Stimulated activated CD8-positive, alpha-beta memory T cell treated with anti-CD3 and anti-CD28 coated beads, Interleukin-7, amount 100 ng/mL, for 24 hours (primary cell): ENCODE measurements around the gene ATP13A3.

ENCODE experiments used
- DNase-seq: peaks from one replicate; pipeline ENCODE4 v3.0.0-alpha.2; 2020; ENCODE audit warnings: low read depth

The ATP13A3 gene

DNA sequence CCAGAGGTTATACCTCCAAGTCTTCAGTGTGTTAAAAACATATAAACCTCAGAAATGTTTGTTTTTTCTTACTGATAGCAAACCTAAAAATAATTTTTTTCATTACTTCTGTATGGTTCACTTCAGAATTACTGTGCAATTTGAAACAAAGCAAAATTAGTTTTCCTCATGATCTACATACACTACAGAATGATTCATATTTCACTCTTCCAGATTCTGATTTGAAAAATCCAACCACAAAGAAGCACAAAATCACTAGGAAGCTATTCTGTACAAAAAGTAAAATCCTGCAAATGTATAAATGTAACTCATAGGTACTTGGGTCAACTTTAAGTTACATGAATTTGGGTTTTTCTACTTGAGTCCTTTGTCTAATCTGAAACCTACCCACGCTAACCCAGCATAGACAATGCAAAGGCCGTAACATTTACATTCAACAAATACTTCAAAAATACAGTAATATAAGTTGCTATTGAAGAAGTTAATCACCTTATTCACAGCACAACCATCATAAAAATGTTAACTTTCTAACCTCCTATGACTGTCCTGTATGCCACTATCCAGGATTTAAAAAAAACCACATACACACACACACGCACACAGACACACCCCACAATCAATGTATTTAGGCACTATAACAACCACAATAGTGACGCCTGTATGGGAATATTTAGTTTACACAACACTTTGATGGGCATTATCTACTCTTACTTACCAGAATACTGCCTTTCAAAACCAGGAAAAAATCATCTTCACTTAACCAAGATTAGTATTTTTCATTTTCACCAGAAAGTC is 11.5 kb downstream of the ATP13A3 start:
- no peak for DNase-seq

DNA sequence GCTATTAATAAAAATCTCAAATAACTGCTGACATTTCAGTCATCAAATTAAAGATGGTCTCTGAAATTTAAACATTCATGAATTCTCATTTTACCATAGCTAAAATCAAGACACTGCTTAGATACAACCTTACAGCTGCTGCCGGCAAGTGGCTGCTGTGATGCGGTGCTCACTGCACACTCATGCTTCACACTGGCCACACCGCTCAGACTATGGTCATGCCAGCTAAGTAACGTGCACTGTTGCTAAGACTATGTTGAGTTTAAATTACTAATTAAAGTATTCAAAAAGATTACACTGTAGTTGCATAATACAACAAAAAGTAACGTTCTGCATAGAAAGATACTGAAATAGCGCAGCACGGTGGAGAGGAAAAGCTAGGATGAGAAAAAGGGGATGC is 12.1 kb downstream of the ATP13A3 start:
- DNase-seq, result no peak

DNA sequence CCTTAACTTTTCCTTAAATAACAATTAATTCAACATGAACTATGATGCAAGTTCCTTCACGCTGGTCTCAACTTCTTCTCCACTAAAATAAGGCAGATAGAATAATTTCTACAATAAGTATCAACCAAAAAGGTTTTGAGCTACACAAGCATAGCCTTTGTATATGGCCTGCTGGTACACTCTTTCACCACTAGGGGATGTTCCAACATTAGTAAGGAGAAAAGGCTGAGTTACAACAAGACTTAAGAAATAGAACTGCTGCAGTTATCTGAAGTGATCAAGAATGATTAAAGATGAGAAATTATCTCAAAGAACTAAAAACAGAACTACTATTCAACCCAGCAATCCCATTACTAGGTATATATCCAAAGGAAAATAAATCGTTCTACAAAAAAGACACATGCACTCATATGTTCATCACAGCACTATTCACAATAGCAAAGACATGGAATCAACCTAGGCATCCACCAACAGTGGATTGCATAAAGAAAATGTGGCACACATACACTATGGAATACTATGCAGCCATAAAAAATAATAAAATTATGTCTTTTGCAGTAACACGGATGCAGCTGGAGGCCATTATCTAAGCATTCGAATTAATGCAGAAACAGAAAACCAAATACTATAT is 14.4 kb downstream of the ATP13A3 start:
- no peak for DNase-seq

DNA sequence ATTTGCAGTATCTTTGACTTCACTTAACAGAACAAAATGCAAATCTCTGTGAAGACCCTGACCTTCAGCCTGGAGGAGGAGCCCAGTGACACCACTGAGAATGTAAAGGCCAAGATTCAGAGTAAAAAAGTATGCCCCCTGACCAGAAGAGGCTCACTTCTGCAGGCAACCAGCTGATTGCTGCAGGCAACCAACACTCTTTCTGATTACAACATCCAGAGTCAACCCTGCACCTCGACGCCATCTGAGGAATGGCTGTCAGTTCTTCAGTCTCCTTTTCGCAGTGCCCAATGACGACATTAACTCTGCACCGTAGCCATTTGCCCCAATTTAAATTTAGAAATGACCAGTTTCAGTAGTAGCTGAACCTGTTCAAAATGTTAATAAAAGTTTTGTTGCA is 14.9 kb downstream of the ATP13A3 start:
- no peak for DNase-seq

DNA sequence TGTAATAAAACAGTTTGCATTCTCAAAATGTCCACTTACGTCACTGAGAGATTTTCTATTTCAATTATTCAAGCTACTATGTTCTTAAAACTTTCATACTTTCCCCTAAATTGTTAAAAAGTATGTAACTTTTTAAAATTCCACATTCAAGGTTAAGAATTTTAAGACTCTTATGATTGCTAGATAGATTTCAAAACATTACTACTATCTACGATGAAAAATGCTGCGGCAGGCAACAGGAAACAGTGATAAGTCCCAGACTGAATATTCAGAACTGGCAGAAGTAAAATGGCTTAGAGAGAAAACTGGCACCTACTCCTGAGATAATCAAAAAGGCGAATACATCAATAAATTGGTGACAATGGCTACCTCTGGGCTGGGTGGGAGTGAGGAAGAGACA is 16.2 kb downstream of the ATP13A3 start:
- no peak for DNase-seq

DNA sequence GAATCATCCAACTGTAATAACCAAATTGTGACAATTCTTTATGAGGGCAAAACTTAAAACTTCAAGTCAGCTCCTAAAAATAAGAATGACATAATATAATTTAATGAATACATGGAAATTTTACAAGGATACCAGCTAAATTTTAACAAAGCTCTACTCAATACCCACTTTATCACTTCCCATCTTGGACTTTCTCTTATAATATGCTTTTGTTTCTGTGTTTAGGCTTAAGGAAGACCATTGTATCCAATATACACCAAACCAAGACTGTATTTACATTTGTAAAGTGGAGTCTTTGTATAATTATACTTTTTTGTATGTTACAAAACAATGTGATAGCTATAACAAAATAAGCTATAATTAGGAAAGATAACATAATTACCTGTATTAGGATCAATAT is 16.8 kb downstream of the ATP13A3 start:
- no peak for DNase-seq

DNA sequence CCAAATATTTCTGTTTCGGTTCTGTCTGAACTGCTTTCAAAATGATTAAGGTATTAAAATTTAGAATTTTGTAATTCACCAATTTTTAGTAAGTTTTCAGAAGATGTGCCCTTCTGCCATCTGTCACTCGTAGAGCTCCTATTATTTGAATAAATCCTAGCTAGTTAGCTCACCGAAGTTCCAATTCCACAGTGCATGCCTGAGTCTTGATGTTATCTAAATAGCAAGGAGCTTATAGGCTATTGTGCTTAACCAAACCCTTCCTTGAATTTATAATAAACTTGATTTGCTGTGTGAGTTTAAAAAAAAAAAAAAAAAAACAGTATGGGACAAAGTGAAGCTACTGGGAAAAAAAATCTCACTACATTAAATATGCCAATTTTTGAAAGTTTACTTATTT is 18.7 kb downstream of the ATP13A3 start:
- no peak for DNase-seq

DNA sequence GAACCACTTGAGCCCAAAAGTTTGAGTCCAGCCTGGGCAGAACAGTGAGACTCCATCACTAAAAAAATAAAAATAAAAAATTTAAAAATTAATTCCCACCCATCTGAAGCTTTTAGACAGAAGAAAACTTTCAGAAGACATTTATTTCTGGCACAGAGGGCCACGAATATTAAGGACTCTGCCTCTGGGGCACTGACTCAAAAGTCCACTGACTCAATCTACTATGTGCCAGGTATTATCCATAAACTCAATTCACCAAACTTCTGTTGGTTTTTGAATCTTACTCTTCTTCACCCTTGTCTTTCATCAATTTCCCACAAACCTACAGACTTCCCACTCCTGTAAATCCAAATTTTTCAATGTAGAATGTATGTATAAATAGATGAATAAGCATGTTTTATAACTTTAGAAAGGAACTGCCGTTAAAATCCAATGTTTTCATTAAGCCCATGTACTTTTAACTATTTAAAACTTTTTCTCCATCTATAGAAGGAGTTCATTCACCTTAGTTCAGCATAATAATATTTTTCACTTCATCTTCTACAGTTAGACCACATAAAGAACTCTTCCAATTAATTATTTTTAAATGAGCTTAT is 19.9 kb downstream of the ATP13A3 start:
- DNase-seq, result no peak

DNA sequence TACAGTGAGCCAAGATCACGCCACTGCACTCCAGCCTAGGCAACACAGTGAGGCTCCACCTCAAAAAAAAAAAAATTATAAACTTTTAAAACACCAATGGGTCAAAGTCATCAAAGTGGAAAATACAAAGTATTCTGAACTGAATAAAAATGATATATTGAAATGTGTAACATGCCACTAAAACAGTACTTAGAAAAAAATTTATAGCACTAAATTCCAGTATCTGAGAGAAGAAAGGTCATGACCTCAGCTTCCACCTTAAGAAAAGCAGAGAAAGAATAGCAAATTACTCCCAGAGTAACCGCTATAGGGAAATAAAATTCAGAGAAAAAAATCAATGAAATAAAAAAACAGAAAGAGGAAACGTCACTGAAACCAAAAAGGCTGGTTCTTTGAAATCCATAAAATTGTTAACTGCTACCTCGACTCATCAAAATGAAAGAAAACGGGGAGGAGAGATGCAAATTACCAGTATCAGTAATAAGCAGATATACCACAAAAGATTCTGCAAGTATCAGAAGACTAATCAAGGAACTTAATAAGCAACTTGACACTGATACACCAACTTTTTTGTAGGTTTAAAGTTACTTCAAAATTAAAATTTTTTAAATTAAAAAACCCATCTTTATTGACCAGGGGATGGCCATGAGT is 20.8 kb downstream of the ATP13A3 start:
- DNase-seq, result no peak

DNA sequence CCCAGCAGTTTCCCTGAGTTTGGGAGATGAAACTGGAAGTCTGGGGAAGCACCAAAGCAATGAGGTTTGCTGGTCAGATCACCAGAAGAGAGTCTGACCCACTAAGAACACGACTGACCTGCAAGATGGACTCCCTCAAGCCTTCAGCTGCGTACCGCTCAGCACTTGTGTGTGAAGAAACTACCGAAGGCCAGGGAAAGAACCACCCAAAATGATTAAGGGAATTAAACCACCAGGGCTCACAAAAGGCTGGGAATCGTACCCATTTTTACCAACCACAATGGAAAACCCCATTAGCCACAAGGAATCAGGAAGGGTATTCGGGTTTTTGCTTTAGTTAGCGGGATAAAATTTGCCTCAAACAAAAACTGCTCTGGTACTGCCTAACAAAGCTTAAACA is 21.6 kb downstream of the ATP13A3 start:
- DNase-seq, result no peak

DNA sequence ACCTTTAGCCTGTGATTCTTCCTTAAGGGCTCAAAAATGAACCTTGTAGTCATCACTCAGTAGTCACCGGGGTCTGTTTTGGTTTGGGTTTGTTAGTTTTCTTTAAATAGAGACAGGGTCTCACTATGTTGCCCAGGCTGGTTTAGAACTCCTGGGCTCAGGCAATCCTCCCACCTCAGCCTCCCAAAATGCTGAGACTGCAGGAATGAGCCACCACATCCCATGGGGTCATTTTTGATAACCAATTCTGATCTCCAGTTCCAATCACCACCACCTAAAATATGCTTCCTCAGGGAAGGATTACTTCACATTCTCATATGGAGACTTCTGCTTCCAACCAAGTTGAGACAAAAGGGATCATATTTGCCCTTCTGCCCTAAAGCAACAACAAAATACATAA is 22.1 kb downstream of the ATP13A3 start:
- DNase-seq, result no peak

DNA sequence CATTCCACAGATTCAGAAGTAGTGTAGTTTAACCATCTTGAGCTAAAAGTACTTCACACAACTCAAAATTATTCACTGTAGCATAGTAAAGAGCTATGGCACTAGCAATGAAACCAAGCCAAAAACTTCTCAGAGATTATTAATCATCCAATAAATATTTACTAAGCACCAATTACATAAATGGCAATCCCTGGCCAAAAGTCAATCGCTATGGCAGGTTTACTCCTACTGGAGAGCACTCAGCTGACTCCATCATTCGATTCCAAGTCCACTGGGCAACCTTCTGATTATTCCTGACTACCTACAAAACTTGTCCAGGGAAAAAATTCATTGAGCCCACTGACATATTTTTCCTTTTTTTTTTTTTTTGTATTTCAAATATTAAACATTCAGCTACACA is 23.9 kb downstream of the ATP13A3 start:
- no peak for DNase-seq

DNA sequence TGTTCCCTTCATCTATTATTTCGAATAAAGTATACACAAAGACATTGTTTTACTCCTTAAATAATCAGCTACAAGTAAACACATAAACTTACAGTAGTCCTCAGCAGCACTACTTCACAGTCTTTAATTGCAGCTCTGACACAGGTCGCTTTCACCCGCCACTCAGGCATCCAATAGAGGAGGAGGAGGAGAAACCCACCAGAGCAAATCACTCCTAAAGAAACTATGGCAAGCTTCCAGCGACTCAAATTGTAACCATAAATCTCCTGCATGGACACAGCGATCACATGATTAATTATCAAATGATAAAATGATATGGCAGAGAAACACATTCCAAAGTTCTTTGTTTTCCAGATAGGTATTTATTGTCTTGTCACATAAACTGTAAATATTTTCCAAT is 26.2 kb downstream of the ATP13A3 start:
- no peak for DNase-seq

DNA sequence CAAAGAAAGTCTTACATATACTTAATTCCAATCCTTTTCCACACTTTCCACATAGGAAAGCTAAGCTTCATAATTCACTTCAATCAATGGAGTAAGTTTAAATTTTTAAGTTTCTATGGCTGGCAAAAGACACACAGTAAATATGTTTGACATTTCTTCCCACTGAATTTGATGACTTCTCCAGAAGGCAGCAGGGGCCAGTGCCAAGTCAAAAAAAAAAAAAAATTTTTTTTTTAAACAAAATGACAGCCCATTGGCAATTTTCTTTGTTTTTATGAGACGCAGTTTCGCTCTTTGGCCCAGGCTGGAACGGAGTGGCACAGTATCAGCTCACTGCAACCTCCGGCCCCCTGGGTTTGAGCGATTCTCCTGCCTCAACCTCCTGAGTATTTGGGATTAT is 28.7 kb downstream of the ATP13A3 start:
- no peak for DNase-seq

DNA sequence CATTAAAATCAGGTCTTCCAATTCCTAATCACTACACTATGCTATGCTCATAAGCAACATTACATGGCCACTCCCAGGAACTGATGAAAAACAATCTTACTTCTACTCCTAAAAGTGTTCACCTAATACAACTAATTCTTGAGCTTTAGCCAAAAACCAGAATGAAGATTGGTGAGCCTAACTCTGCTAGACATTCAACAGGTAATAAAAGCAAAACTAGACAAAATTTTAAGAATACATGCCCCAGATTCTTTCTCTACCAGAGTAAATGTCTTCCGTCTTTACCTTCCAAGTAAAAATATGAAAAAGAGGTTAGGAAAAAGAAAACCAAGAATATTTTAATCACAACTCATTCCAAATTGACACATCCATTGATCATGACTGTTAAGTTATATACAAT is 31.3 kb downstream of the ATP13A3 start:
- no peak for DNase-seq

DNA sequence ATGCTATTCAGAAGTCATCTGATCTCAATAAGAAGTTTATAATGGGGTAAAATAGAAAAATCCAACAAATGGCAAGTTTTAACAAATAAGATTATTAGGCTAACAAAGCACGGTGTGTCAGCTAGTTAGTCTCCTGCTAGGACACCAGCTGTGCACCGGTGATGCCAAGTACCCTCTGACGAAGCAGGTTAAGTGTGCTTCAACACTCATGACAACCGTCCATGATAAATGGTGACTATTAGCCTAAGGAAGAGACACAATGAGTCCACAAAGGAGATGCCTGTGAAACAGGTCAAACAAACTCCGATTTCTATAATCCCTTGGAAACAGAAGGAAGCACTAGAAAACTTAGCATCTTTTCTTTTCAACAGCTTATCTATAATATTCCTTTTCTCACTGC is 36.5 kb downstream of the ATP13A3 start:
- no peak for DNase-seq

DNA sequence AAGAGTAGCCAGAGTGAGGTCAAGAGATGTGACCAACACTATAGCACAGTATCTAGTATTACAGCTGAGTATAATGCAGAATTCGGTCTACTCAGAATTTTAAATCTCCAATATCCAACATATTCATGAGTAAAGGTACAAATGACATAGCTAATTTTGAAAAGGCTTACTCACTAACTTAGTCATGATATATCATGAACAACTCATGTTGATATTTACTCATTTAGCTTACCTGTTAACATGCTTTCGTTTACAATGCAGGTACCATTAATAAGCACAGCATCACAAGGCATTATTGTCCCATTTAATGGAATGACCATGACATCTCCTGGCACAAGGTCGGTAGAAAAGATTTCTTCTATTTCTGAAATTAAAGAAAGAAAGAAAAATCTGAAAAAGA is 36.9 kb downstream of the ATP13A3 start:
- no peak for DNase-seq

DNA sequence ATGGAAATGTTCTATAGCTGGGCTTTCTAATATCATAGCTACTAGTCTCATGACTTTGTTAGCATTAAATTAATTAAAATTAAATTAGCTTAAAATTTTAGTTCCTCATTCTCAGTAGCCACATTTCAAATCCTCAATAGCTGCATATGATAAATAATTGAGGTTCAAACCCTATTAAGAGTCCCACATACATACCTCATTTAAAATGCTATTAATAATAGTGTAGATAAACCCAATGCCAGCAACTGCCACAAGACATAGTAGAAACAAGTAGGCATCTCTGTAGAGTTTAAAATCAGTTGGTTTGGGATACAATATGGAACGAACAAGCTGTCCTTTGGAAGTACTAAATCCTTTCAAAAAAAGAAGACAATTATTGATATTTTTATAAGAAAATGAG is 39.1 kb downstream of the ATP13A3 start:
- no peak for DNase-seq

DNA sequence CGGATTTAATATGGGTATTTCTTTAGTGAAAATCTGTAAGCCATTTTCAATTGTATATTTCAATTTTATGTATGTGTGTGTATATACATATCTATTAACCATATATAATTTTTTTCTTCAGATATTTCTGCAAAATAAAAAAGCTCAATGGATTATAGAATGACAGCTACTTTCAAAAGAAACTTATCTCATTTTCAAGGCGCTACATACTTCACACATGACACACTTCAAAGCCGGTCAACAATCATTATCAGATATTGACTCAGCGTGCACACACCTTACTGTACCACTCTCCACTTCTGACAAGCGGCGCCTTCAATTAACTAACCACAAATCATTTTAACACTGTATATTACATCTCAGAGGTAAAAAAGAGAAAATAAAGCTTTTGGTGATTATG is 39.6 kb downstream of the ATP13A3 start:
- no peak for DNase-seq

DNA sequence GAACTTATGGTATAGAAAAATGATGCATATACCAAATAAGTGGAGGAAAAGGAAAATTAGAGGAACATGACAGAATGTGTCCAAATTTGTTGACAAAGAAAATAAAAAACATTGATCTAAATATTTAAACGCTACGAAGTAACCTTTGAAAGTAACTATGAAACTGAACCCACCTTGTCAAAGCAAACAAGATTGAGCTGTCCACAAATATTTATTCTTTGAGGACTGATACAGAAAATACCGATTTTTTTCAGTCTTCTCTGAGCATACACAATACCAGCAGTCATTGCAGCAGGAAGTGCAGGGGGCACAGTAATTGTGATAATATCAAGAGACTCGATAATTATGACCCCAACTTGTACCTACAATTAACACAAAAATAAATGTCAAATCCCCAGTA is 40.0 kb downstream of the ATP13A3 start:
- DNase-seq, result no peak

DNA sequence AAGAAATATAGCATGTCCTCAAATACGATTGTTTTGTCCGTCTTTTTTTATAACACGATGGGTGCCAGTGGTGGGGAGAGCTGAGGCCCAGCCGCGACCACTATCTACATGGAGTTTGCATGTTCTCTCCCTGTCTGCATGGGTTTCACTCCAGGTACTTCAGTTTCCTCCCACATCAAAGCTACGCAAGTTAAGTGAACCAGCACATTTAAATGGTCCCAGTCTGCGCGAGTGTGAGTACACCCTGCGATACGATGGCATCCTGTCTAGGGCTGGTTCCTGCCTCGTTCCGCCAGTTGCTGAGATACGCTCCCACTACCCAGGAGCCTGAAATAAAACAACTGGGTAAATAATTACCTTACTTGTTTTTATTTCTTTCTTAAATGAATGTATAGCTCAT is 40.6 kb downstream of the ATP13A3 start:
- DNase-seq, result no peak

DNA sequence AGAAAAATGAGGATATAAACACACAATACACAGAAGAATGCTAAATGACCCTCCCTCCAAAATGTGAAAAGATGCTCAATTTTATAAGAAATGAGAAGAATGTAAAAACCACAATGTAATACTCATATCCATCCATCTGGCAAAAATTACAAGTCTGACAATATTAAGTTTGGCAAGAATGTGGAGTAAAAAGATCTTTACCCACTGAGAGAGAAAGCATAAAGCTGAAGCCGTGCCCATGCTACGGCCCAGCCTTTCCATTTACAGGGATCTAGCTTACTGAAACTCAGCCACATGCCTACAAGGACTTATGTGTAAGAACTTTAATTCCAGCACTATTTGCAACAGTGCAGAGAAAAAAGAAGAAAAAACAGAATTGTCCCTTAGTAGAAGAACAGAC is 42.9 kb downstream of the ATP13A3 start:
- DNase-seq, result no peak

DNA sequence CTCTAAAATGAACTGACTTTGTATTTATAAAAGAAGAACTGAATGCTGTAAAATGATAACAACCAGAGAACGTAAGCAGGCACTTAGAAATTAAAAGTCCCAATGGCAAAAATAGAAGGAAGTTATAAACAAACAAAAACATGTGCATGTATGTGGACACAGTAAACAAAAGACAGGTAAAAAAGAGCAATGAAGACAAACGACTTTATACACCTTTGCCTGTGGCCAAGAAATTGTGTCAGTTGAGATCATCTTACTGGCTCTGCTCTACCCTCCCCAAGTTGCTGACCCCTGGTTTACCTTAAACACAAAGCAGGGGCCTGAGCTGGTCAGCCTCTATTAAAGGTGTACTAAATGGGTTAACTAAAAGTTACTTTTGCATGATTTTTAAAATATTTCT is 46.0 kb downstream of the ATP13A3 start:
- DNase-seq, result no peak
